ENCODE results near the gene PPP1R16B.

GRCh38 chr20:38920411-38920810 is 114.9 kb downstream of the PPP1R16B start:
- TF ChIP-seq POLR2A (IDR thresholded peaks at IDR 0.05) (no peak), CTCF (IDR thresholded peaks at IDR 0.05) (no peak)

All from prostate gland (tissue), 2 donors.